ENCODE results near the gene LRP1B.

- TF ChIP-seq CTCF (IDR thresholded peaks at IDR 0.05), result no peak
- no peak for TF ChIP-seq EZH2 (IDR thresholded peaks at IDR 0.05; ENCODE audit: borderline replicate concordance, insufficient read depth, low read depth, low read length, poor library complexity, severe bottlenecking)
These were observed 1626.2 kb downstream of the LRP1B start for GRCh38 chr2:140504601-140505000.
